ENCODE measurements around the gene ANKRD11.

ANKRD11 gene

GRCh38 chr16:89287777-89288576, 202.4 kb downstream of the ANKRD11 start:
- no peak for DNase-seq (ENCODE audit: low read depth)
- H3K4me3 ChIP-seq (ENCODE audit: low read length), result no peak overlapping the region
- TF ChIP-seq CTCF (conservative IDR thresholded peaks at IDR 0.05; ENCODE audit: low read length), result no peak

- no peak for DNase-seq (ENCODE audit: low read depth)
- TF ChIP-seq CTCF (conservative IDR thresholded peaks at IDR 0.05; ENCODE audit: low read length), result no peak
- no peak overlapping the region for H3K4me3 ChIP-seq (ENCODE audit: low read length)
Measured at GRCh38 chr16:89286096-89286495, 204.3 kb downstream of the ANKRD11 start.

- H3K4me3 ChIP-seq (ENCODE audit: low read length), result no peak overlapping the region
- DNase-seq (ENCODE audit: low read depth), result no peak
- no peak for TF ChIP-seq CTCF (conservative IDR thresholded peaks at IDR 0.05; ENCODE audit: low read length)
Measured at GRCh38 chr16:89285381-89285780, 205.0 kb downstream of the ANKRD11 start.

GRCh38 chr16:89283449-89283848, 206.9 kb downstream of the ANKRD11 start:
- no peak for TF ChIP-seq CTCF (conservative IDR thresholded peaks at IDR 0.05; ENCODE audit: low read length)
- H3K4me3 ChIP-seq (ENCODE audit: low read length), result no peak overlapping the region
- no peak for DNase-seq (ENCODE audit: low read depth)

GRCh38 chr16:89282523-89282922, 207.8 kb downstream of the ANKRD11 start:
- no peak for DNase-seq (ENCODE audit: low read depth)
- no peak overlapping the region for H3K4me3 ChIP-seq (ENCODE audit: low read length)
- TF ChIP-seq CTCF (conservative IDR thresholded peaks at IDR 0.05; ENCODE audit: low read length), result no peak

- H3K4me3 ChIP-seq (ENCODE audit: low read length), result no peak overlapping the region
- no peak for DNase-seq (ENCODE audit: low read depth)
- TF ChIP-seq CTCF (conservative IDR thresholded peaks at IDR 0.05; ENCODE audit: low read length), result no peak
Measured at GRCh38 chr16:89281829-89282228, 208.5 kb downstream of the ANKRD11 start.

GRCh38 chr16:89281189-89281577, 209.2 kb downstream of the ANKRD11 start:
- no peak for DNase-seq (ENCODE audit: low read depth)
- H3K4me3 ChIP-seq (ENCODE audit: low read length), result no peak overlapping the region
- no peak for TF ChIP-seq CTCF (conservative IDR thresholded peaks at IDR 0.05; ENCODE audit: low read length)
